GM18858 (cell line): ENCODE results near the gene RNF180.

ENCODE experiments used
- ATAC-seq: cut with Tn5 transposase; IDR thresholded peaks from one replicate; pipeline ENCODE4 v1.9.1; 2021; ENCODE audit not compliant: unreplicated experiment

RNF180 gene, protein sequence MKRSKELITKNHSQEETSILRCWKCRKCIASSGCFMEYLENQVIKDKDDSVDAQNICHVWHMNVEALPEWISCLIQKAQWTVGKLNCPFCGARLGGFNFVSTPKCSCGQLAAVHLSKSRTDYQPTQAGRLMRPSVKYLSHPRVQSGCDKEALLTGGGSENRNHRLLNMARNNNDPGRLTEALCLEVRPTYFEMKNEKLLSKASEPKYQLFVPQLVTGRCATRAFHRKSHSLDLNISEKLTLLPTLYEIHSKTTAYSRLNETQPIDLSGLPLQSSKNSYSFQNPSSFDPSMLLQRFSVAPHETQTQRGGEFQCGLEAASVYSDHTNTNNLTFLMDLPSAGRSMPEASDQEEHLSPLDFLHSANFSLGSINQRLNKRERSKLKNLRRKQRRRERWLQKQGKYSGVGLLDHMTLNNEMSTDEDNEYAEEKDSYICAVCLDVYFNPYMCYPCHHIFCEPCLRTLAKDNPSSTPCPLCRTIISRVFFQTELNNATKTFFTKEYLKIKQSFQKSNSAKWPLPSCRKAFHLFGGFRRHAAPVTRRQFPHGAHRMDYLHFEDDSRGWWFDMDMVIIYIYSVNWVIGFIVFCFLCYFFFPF

DNA sequence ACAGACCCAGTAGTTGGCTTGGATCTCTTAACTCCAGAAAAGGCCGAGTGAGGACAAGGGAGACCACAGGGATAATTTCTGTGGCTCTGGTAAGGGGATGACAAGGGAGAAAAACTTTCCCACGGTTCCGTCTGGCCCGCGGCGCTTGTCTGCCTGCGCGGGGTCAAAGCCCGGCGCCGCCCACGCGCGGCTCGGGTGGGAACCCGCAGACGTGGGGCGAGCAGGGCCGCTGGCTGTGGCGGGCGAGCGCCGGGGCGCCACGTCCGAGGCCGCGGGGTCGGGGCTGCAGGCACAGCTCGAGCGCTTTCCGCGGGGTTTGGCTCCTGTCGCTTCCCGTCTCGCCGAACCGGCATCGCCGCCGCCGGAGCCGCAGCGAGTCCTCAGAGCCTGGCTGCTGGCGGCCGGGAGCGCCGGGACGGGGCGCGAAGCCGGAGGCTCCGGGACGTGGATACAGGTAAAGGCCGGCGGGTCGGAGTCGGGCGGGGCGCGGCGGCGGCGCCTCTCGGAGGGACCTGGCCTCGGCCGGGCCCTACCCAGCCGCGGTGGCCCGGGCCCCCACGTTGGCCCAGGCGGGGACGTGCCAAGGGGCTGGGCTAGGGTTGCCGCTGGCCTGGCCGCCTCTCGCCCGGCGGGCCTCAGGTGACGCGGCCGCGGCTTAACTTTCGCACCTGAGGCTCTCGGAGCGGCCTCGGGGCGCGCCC, at the start of gene RNF180:
Gene RNF180, plus strand, starts transcription at position 344 of the 701 bp plus-strand sequence. CDS start 34,965 bp downstream, outside the sequence.
- no peak for ATAC-seq

GRCh38 chr5:64125521-64125920, 40.1 kb upstream of the RNF180 start:
- ATAC-seq, result no peak

GRCh38 chr5:64126202-64126741, 39.4 kb upstream of the RNF180 start:
- ATAC-seq, result no peak

DNA sequence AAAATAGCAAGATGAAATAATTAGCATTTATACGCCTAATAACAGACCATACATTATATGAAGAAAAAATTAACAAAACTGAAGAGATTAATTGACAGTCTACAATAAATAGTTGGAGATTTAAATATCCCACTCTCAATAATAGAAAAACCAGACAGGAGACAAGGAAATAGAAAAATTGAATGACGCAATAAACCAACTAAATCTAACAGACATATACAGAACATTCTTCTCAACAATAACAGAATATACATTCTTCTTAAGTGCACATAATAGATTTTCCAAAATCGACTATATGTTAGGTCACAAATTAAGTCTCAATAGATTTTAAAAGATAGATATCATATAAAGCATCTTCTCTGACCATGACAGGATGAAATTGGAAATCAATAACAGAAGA, 25.6 kb upstream of the RNF180 start:
- no peak for ATAC-seq

GRCh38 chr5:64144425-64145215, 21.0 kb upstream of the RNF180 start:
- no peak for ATAC-seq

DNA sequence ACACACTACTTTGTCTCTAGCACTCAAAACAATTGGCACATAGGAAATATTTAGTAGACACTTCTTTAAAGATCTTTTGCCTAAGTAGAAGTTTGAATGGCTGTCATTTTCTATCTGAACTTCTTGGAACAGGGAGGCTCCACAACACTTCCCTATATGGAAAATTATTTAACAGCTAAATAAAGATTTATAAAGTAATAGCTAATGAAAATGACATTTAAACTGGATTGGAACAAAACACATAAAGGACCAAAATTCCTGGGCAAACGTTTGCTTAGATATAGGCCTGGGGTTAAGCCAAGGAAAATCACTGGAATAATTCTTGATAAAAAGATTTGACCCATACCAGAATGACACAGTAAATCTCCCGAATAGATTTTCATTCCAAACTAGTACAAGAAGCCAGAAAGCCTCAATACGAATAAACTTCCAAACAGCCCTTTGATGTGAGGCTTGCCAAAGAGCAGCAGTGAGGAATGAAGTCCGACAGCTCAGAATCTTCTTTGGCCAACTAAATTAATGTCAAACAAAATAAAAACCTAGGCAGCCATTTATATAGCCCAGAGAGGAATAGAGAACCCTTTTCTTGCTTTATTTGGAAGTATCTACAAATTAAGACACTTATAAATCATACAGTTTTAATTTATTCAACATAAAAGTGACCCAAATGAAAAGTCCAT, 20.3 kb upstream of the RNF180 start:
- ATAC-seq, result no peak

- ATAC-seq, result no peak
Measured at GRCh38 chr5:64147379-64147778, 18.3 kb upstream of the RNF180 start.

DNA sequence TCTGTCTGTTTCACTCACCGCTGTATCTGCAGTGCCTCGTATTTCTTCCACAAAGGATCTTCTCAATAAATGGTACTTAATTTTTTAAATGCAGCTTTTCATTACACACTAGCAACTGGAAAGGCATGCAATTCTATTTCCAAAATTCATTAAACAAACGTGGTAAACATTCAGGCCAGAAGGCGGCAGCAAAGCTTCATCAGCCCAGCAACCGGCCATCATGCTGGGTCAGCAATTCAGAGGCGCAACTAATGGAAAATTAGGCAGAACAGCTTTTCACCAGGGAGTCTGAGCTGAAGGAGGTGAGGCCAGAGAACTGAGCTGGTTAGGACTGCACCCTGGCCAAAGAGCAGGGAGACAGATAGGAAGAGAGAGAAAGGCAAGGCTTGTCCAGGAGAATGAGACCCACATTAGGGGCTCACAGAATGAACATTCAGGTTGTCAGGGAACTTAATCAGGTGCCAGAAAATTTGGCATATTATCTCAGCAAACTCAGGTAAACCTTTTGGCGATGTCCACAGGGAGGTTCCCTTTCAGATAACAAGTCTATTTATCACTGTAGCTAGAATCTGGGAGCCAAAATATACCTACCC, 17.7 kb upstream of the RNF180 start:
- no peak for ATAC-seq

DNA sequence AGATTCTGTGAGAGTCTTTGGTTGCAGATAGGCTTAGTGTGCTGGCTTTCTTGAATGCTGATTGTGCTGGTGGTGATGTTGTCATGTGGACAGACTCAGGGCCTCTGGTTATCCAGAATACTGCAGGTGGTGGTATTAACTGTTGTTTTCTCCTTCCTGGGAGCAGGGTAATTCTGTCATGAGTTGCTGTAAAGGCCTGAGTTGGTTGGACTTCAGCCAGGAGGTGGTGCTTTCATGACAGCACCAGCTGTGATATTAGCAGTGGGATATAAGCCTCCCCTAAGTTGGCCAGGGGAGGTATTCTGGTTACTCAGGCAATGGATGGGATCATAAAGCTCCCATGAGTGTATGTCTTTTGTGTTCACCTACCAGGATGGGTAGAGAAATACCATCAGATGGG, 16.4 kb upstream of the RNF180 start:
- ATAC-seq, result no peak

DNA sequence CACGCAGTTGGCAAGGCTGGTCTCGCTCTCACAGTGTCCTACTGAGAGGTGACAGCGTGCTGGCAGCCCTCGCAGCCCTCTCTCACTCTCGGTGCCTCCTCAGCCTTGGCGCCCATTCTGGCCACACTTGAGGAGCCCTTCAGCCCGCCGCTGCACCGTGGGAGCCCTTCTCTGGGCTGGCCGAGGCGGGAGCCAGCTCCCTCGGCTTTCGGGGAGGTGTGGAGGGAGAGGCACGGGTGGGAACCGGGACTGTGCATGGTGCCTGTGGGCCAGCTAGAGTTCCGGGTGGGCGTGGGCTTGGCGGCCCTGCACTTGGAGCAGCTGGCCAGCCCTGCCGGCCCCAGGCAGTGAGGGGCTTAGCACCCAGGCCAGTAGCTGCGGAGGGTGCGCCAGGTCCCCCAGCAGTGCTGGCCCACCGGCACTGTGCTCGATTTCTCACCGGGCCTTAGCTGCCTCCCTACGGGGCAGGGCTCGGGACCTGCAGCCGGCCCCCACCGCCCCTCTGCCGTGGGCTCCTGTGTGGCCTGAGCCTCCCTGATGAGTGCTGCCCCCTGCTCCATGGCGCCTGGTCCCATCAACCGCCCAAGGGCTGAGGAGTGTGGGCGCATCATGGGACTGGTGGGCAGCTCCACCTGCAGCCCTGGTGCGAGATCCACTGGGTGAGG, 15.7 kb upstream of the RNF180 start:
- ATAC-seq, result no peak

GRCh38 chr5:64156261-64156660, 9.4 kb upstream of the RNF180 start:
- ATAC-seq, result no peak

DNA sequence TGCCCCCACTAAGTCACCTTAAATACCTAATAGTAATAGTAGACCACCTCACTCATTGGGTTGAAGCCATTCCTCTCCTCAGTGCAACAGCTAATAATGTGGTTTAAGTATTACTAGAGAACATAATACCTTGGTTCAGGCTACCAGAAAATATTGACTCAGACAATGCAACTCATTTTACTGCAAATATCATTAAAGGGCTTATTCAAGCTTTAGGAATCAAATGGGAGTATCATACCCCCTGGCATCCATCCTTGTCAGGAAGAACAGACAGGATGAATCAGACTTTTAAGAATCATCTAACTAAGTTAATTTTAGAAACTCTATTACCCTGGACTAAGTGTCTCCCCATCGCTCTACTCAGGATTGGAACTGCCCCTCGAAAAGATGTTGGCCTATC, 6.8 kb upstream of the RNF180 start:
- ATAC-seq, result no peak

DNA sequence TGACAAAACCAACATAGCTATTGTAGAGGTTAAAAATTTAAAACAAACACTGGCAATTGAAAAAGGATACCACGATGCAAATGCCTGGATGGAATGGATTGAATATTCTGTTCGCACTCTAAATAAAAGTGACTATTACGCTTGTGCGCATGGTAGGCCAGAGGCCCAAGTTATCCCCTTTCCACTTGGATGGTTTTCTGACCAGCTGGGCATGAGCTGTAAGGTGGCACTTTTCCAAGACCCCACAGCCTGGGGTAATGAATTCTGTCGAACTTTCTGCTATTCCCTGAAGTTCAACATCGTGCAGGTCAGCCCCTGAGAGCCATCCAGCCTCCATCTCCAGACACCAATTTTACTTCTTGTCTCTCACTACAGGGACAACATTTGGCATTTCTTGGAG, 5.4 kb upstream of the RNF180 start:
- no peak for ATAC-seq

DNA sequence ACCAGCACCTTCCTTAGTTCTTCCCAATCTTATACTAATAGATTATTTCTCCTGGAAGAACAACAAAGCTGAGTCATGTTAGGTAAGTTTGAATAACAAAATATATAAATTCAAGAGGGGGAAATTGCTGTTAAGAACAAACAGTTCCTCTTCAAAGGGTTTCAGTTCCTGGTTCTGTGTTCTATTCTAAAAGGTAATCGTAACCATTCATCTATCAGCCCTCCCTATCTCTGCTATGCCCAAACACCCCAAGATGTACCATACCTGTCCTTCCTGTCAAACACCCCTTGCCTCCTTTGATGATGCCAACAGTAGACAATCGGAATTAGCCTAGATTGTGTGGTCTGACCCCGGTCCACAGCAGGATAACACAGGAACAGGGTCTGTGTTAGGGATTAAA, 4.2 kb upstream of the RNF180 start:
- ATAC-seq, result peak; percentile 62

DNA sequence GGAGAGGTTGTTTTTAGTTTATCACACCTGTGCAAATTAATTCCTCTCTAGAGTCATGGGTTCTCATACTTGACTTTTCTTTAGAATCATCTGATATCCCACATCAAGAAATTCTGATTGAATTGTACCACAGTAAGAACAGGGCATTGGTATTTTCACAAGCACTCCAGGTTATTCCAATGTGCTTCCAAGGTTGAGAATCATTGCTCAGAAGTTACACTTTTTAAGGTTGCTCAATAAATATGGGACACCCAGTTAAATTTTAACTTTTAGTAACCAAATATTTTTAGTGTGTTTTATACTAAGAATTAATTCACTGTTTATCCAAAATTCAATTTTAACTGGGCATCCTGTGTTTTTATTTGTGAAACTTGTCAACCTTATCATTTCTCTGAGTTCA, 2.5 kb upstream of the RNF180 start:
- ATAC-seq, result no peak

GRCh38 chr5:64163746-64164145, 1.9 kb upstream of the RNF180 start:
- no peak for ATAC-seq

GRCh38 chr5:64164166-64164565, 1.5 kb upstream of the RNF180 start:
- no peak for ATAC-seq

DNA sequence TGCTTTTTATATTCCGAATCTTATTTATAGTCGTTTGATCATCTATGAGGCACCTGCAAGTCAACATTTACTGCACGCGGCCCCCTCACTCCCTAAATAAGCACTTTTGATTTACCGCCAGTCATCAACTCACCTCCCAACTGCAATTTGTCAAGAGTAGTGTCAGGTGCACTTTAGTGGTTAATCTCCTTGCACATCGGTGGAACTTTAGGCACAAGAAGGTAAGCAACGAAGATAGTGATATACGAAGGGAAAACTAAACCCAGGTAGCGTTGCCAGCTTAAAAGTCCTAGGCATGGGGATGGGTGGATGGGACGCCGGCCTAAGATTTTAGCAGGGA, 513 bp upstream of the RNF180 start:
- ATAC-seq, result no peak

DNA sequence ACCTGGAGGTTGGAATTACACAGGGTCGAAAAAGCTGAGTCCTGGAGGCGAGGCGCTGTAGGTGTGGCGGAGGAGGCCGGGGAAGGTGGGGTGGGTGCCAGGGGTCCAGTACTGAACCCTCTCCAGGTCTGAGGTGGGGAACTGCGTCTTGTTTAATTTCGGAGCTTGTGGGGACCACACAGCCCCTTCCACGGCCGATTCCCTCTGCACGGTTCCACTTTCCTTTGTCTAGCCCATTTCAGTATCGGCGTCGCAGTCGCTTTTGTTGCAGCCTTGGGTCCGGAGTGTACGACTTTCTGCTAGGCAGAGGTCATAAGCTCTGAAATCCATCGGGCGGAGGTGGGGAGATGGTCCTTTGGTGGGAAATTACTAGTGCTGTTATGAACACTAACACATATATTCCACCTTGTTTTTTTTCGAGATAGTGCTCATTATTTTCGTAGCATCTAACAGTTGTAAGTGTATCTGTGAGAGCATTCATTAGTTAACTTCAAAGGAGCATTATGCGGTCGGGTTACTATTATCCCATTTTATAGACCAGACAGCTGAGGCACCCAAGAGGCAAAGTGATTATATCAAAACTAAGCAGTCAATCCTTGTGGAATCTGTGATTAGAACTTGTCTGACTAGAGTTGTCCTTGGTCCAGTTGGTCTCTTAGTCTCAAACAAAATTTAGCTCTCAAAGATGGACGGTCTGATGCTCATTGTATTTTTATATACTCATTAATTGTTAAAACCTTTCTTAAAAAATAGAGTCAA, 737 bp downstream of the RNF180 start:
- no peak for ATAC-seq
